HG03095 (cell line): ENCODE measurements around the gene MAB21L4.

ENCODE experiments used
- ATAC-seq: cut with Tn5 transposase; IDR thresholded peaks from one replicate; pipeline ENCODE4 v1.9.1; 2021; ENCODE audit warnings: moderate library complexity; ENCODE audit not compliant: unreplicated experiment

The MAB21L4 gene

DNA sequence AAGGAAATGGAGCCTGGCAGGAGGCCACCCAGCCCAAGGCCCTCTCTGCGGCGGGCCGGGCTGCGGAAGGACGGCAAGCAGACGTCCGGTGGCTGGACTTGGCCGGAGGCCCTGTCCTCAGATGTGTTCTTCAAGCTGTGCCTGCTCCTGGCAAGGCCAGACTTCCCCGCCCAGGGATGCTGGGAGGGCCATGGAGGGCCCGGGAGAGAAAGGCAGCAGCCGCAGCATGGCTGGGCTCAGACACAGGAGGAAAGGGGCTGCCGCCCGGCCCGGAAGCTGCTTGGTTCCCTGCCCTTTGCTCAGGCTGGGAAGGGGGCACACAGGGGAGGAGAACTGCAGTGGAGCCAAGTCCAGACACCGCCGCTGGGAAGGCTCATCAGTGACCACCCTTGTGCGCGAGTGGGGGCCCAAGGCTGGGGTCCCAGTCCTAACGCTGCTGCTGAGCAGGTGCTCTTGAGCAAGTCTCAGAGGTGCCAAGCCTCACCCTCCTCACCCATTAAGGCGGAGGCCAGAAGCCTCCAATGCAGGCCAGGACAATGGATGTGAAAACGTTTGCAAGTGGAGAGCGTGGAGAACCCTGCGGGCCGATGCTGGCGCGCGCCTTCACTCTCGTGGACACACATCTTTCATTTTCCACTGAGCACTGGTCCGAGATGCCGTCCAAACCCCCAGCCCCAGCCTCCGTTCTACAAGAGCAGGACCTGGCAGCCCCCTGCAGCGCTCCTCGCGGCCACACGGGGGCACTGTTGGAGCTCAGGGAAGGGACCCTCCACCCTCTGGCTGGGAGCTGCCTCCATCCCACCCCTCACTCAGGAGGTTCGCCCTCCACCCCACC, 18.1 kb upstream of the MAB21L4 start:
- no peak for ATAC-seq

DNA sequence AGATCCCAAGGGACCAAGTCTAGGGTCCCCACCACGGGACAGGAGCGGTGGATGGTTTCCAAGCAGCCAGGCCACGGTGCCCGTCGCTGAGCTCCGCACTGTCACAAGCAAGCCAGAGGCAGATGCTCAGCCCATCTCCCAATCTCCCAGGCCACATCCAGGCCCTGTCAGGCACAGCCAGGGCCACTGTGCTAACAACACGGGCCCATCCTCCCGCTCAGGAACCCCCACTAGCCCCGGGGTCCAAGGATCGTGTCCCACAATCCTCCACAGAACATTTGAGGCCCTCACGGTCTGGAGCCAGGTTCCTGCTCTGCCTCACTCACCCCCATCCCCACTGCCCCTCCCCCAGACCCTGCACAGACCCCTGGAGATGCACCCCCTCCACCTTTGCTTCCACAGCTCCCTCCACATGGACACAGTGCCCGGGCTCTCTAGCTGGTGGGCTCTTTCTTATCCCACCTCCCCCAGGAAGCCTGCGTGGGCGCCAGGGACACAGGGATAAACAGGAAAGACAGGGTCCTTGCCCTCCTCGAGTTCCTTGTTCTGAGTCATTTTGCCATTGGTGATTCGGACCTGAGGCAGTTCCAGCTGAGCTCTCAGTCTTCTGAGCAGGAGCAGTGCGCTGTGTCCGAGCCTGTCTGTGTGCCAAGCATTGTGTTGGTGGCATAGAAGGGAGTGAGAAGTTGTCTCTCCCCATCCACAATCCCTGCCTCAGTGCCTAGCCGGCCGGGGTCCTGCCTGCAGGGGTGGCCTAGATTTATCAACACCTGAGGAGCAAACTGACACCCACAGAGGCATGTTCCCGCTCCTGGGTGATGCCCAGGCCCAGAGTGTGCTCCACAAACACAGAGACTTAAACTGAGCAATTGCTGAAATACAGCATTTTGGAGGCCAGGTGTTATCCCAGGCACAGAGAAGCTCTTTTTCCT, 17.2 kb upstream of the MAB21L4 start:
- no peak for ATAC-seq

DNA sequence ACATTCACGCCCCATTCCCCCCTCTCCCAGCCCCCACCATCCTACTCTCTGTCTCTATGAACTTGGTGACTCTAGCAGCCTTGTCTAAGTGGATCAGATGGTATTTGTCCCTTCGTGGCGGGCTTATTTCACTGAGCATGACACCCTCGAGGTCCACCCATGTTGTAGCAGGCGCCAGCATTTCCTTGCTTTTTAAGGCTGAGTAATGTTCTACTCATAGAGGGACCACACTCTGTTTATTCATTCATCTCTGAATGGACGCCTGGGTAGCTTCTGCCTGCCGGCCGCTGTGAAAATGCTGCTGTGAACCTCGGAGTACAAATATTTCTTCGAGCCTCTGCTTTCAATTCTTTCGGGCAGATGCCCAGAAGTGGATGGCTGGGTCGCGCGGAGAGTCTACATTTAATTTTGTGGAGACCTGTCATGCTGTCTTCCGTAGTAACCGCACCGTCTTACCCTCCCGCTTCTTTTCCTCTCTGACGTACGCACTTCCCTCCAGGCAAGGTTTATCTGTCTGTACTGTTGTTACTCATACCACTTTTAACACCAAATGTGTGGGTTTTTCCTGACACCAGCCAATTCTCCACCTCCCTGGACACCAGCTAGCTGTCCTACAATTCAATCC, 15.8 kb upstream of the MAB21L4 start:
- no peak for ATAC-seq

DNA sequence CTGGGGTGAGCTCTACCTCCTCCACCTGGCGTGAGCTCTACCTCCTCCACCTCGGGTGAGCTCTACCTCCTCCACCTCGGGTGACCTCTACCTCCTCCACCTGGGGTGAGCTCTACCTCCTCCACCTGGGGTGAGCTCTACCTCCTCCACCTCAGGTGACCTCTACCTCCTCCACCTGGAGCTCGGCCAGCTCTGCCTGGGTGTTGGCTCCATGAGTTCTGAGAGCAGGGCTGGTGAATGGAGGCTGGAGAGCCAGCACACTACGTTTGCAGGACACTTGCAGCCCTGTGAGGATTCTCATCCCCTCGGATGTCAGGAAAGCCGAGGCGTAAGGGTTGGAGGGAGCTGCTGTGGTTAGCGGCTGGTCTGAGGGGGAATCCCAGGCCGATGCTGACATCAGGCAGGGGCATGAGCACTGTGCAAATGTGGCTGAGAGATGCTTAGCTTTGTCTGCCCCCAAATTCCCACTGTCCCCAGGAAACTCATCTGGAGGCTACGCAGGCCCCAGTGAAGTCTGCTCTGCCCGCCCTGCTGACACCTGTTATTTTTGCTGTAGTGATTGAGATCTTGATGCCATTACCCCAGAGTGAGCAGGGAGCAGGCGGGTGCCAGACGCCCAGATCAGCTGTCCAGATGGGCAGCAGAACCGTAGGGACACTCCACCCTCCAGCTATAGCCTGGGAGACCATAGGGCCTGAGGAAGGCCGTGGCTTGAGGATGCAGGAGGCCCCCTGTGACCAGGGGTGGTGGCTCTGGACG, 13.4 kb upstream of the MAB21L4 start:
- no peak for ATAC-seq

DNA sequence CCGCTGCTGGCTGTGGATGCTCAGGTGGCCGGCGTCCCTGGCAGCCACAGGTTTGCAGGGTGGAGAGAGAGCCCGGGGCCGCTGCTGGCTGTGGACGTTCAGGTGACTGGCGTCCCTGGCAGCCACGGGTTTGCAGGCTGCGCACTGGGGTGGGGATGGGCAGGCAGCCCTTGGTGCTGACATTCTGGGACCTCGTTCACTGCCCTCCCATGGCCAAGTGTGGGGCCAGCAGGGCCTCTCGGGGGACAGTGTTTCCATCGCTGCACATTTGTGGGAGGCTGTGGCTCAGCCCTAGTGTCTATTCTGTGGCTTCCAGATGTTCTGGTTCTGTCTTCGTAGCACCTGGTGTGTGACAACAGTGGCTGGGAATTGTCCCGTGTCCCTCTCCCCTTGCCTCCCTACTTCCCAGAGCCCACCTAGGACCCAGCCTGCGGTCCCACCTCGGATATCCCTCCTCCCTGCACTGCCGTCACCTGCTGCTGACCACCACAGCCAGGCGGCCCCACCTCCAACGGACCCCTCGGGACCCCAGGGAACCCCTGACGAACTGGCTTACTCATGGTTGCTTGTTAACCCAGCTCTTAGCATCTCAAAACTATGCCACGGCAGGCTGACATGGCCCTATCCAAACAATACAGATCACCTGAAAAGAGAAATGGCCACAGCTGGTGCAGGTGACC, 11.1 kb upstream of the MAB21L4 start:
- ATAC-seq, result no peak

DNA sequence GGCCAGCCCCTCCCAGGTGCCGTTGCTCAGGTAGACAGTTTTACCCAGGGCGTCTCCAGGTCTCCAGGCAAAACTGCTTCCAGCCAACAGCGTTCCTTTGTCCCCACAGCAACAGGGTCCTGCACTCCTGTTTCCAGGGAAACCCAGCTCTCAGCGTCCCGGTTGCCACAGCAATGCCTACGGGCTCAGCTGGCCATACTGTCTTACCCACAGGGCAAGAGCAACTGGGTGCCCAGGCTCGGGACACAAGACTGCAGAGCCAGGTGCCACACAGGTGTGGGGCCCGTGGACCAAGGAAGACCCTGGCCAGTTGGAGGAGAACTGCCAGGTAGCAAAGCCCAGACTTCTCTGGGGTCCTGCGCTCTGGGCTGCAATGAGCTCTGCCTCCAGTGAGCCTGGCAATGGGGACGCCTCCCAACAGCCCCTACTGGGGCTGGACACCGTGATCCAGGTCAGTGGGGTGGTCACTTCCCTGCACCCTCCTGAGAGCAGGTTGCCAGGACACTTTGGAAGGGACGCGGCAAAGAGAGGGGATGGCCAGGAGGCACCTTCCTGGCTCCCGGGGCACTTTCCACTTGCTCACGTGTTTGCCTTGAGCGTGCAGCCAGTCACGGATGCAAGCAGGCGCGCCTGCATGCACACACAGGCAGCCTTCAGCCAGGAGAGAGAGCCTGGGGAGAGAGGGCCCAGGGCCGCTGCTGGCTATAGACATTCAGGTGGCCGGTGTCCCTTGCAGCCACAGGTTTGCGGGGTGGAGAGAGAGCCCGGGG, 10.4 kb upstream of the MAB21L4 start, which contains the start of gene CROCC2:
TSS of gene CROCC2 (plus strand) at position 196 of the 770 bp plus-strand sequence. CDS start at position 374, 178 bp downstream.
- ATAC-seq, result no peak

DNA sequence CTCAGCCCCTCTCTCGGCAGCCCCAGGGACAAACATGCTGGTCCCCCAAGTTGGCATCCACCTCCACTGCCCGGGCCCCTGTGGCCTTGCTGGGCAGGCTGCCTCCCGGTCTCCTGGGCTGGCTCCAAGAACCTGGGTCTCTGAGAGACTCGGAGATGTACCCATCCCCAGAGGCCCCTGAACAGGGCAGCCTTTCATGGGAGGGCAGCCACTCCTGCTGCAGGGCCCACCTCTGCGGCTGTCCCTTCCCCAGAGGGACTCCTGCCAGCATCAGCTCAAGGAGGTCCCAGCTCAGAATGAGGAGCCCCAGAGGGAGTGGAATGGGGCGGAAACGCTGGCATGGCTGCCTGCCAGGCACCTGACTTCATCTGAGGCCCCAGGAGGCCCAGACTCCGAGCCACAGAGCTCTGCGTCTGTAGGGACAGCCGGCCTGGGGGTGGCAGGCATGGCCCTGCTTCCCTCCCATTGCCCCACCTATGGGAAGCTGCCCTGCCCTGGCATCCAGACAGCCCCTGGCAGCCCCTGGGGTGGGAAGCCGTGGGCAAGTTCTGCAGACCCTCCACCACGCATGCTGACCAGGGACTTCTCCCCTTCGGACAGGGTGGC, 9.3 kb upstream of the MAB21L4 start:
- no peak for ATAC-seq

DNA sequence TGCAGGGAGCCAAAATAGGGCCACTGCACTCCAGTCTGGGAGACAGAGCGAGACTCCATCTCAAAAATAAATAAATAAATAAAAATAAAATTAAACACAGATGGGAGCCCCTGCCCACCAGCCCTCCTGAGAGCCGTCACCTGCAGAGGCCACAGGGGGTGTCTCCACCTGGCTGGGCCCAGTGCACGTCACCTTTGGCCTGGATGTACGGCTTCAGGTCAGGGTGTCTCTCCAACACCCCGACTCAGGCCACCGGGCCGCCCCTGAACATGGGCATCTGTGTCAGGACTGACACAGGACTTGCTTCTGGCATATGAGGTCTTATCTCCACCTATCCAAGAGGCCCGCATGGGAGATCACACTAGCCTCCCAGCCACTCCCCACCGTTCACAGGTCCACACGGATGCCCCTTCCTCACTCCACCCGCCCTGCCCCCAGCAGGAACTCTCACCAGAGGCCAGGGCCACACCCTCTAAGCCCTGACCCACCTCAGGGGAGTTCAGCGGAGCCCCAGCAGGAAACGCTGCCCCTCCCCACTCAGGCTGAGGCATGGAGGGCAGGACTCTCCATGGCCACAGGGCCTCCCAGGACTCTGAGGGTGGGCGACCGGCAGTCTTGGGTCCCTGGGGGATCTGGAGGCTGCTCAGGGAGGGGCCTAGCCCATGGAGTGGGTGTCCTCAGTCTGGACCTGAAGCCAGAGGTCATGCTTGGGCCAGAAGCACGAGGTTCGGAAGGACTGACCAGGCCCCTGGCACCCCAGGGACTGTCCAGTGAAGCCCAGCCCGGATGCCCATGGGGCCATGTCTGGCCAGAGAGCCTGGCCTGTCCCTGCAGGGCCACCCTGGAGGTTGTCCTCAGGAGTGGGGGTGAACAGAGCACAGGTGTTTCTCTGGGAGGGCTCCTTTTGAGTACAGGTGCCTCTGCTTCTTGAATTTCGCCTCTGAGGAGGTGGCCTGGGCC, 8.5 kb upstream of the MAB21L4 start:
- ATAC-seq, result no peak

DNA sequence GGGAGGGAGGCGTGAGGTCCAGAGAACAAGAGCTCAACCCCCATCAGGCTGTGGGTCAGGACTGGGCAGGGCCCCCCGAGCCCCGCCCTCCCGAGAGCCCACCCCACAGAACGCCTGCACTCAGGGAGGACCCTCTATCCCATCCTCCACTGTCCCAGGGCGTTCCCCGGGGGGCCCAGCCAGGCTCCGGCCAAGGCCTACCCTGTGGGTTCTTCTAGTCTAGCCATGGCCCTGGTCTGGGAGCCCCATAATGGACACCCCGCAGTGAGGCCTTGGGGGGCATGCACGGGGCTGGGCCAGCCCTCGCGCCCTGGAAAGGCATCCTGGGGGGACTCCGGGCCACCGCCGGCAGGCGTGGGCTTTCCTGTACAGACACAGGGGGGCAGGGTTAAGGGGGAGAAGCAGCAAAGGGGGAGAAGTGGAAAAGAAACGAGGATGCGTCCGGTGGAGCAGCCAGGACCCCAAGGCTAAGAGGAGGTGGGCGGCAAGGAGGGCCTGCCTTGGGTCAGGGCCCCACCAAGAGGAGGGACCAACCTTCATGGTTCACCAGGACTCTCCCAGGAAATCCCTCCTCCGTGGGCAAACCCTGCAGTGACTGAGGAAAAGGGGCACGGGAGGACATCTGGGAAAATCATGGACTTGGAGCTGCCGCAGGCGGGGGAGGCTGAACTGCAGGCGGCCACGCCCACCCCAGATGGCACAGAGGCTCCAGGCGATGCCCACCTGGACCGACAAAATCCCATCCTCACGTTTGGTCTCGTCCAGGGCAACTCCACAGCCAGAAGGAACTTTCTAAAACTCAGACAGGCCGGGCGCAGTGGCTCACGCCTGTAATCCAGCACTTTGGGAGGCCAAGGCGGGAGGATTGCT, 7.5 kb upstream of the MAB21L4 start:
- ATAC-seq, result no peak

DNA sequence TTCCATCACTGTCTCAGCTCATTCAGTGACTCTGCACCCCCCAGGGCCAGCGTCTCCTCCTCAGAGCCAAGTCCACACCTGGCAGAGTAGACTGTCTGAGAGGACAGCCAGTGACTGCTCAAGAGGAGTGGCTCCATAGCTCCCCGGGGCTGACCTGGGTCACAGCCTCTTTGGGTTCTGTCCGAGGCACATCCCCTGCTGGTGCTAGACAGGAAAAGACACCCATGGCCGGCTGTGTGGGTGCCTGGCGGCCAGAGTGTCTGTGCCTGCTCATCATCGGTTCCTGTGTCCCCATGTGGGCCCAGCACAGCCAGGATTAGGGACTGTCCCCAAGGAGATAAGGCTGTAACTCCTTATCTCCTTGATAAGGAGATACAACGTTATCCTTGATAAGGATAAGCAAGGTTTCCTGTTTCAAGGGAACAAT, 6.7 kb upstream of the MAB21L4 start:
- ATAC-seq, result no peak

DNA sequence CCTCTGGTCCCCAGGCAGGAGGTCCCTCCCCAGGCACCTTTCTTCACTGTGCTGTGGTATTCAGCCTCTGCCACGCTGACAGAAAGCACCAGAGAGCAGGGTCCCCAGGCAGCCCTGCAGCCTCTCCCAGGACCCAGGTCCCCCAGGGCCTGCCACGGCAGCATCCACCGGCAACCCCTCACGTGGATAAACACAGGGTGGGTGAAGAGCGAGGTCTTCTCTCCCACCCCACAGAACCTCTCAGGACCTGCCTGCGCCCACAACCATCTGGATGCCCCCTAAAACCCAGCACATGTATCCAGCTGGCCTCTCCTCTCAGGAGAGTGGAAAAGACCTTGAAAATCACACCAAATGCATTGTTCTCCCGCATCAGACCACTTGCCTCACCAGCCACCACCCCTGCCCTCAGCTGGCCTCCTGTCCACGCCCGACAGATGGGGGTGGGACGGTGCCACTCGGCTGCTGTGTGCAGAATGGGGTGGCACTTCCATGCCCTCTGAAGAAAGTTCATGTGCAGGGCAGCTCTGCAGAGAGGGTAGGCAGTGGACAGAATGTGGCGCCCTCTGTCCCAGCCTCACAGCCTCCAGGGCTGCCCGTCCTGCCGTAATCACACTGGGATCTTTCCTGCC, 6.1 kb upstream of the MAB21L4 start:
- no peak for ATAC-seq

DNA sequence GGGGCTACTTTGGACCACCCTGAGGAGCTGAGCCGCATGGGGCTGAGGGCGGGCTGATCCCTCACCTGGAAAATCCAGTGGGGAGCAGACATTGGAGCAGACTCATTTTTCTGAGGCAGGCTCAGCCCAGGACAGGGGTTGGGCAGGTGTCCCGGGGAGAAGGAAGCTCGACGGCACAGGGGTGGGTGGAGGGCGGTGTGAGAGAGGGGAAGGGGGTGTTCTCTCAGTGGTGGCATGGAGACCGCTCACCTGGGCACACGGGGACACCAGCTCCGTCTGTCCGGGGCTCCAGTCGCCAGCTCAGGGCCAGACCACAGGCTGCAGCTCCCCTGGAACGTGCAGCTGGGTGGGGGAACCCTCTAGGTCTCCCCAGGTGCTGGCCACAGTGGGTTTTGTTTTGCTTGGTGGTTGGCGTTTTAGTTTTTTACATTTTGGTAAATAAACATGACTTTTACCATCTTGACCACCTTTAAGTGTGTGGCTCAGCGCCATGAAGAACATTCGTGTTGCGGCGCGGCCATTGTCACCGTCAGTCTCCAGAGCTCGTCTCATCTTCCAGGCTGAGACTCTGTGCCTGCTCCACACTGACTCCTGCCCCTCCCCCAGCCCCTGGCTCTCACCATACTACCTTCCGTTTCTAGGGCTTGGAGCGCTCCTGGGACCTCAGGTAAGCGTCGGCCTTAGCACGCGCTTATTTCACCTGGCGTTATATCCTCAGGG, 4.3 kb upstream of the MAB21L4 start:
- no peak for ATAC-seq

DNA sequence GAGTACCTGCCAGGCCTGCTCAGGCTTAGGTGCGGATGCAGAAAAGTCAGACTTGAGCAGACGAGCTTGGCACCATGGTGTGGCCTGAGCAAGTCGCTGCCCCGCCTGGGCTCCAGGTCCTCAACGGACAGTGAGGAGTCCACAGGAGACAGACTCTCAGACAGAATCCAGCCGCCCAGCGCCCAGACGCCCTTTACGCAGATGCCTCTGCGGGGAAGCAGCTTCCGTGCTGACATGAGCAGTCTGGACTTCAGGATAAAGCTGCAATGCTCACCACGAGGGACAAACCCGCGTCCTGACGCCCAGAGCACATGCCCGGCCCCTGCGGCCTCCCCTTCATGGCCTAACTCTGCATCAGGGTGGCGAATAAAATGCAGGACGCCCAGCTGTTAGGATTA, 3.5 kb upstream of the MAB21L4 start:
- ATAC-seq, result no peak

DNA sequence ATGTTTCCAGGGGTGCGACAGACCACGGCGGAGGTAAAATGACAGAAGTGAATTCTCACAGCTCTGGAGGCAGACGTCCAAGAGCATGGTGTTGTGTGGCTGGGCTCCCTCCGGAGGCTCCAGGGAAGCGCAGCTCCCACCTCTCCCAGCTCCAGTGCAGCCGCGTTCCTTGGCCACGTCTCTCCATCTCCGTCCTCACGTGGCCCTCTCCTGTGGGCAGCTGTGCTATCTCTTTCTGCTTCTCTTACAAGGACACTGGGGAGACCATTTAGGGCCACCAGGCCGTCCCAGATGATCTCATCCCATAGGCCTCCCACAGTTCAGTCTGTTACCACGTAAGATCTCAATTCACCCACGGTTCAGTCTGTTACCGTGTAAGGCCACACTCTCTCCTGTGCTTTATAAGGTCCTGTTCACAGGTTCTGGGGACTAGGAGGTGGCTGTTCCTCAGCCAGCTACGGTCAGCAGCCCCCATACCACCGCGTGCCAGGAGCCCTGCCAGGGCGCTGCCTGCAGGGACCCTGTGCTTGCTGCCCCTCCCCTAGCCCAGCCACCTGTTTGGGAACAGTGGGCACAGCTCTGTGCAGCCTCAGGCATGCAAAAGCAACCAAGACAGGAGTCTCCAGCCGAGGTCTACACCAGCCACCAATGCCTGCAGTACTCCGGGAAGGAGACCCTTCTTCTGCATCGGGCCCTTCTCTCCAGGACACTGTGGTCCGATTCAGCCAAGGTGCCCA, 2.9 kb upstream of the MAB21L4 start:
- ATAC-seq, result no peak

DNA sequence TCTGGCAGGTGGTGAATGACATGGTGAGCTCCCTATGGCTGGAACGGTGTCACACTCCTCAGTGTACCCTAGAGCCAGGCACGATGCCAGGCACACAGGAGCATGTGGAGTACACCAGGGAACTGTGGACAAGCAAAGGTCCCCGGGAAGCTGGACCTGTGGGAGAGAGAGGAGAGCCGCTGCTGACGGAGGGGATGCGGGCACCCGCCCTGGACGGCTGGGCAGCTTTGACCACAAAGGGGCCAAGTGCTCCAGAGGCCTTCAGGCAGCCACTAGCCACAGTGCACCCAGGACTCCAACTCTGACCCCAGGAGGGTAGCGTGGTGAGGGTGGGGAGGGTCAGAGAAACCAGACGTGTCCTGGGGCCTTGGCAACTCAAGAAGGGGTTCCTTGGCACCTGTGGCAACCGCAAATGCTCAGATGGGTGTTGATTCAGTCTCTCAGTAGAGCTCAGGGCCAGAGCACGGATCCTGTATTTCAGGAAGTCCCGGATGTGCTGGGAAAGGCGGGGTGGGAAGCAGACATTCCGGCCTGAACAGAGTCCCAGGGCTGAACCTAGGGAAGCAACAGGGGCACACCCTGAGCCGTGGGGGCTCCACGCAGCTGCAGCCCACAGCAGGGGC, 2.3 kb upstream of the MAB21L4 start:
- ATAC-seq, result no peak
